ENCODE results near the gene GPC5.

DNA sequence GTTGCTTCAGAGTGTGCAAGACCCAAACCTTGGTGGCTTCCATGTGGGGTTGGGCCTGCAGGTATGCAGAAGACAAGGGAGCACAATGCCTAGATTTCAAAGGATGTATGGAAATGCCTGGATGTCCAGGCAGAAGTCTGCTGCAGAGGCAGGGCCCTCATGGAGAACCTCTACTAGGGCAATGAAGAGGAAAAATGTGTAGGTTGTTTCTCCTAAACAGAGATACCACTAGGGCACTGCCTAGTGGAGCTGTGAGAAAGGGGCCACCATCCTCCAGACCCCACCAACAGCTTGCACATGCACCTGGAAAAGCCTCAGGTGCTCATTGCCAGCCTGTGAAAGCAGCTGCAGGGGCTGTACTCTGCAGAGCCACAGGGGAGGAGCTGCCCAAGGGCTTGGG lies 1295.6 kb downstream of the GPC5 start:
- TF ChIP-seq, protein P1, sequence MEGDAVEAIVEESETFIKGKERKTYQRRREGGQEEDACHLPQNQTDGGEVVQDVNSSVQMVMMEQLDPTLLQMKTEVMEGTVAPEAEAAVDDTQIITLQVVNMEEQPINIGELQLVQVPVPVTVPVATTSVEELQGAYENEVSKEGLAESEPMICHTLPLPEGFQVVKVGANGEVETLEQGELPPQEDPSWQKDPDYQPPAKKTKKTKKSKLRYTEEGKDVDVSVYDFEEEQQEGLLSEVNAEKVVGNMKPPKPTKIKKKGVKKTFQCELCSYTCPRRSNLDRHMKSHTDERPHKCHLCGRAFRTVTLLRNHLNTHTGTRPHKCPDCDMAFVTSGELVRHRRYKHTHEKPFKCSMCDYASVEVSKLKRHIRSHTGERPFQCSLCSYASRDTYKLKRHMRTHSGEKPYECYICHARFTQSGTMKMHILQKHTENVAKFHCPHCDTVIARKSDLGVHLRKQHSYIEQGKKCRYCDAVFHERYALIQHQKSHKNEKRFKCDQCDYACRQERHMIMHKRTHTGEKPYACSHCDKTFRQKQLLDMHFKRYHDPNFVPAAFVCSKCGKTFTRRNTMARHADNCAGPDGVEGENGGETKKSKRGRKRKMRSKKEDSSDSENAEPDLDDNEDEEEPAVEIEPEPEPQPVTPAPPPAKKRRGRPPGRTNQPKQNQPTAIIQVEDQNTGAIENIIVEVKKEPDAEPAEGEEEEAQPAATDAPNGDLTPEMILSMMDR (IDR thresholded peaks at IDR 0.05), result no peak
- TF ChIP-seq POLR2A (IDR thresholded peaks at IDR 0.05), result no peak

Data from ovary (tissue), 3 donors.